HL-60 (cell line): Measurements from ENCODE around the gene KAT8.

ENCODE experiments used
- CTCF ChIP-seq: IDR thresholded peaks from one replicate; pipeline ENCODE4 v1.5.1; 2011; ENCODE audit warnings: low read length, control low read depth, inconsistent platforms; ENCODE audit not compliant: insufficient read depth
- GABPA ChIP-seq: IDR thresholded peaks from 2 replicates; pipeline ENCODE4 v1.6.1; 2012; ENCODE audit warnings: low read depth
- POLR2AphosphoS5 ChIP-seq: IDR thresholded peaks from 2 replicates; pipeline ENCODE4 v1.6.1; 2012; ENCODE audit warnings: low read depth

GRCh38 chr16:31083981-31084380 lies 33.5 kb upstream of the KAT8 start:
- no peak for TF ChIP-seq CTCF
- no peak for TF ChIP-seq GABPA
- TF ChIP-seq POLR2AphosphoS5: no peak
